ENCODE measurements around the gene WDR3.

Gene WDR3

DNA sequence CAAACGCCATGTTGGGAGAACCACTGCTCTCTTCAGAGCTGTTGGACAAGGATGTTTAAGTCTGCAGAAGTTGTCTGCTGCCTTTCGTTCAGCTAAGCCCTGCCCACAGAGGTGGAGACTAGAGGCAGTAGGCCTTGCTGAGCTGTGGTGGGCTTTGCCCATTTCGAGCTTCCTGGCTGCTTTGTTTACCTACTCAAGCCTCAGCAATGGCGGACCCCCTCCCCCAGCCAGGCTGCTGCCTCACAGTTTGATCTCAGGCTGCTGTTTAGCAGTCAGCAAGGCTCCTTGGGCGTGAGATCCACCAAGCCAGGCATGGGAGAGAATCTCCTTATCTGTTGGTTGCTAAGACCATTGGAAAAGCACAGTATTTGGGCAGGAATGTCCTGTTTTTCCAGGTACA lies 74.8 kb downstream of the WDR3 start:
- H3K4me2 ChIP-seq (ENCODE audit: low read depth, low read length, poor library complexity, severe bottlenecking), result no peak overlapping the region
- no peaks in the 10 kb centered on the region for H3K27me3 ChIP-seq (ENCODE audit: low read length)
- no peaks in the 10 kb centered on the region for H3K9me3 ChIP-seq (ENCODE audit: insufficient read depth, low read length)
- H4K20me1 ChIP-seq (ENCODE audit: low read depth, low read length), result no peaks in the 10 kb centered on the region
- H3K9ac ChIP-seq (ENCODE audit: low read length), result no peak overlapping the region
- H2AFZ ChIP-seq (ENCODE audit: low read depth, low read length, severe bottlenecking), result no peak overlapping the region
- H3K36me3 ChIP-seq (ENCODE audit: low read length), result no peaks in the 10 kb centered on the region
- no peaks in the 10 kb centered on the region for H3K79me2 ChIP-seq (ENCODE audit: insufficient read depth, low read length)
- no peak overlapping the region for H3K27ac ChIP-seq (ENCODE audit: low read depth, low read length)
- H3F3A ChIP-seq (ENCODE audit: insufficient read depth), result no peaks in the 10 kb centered on the region
- no peak overlapping the region for H3K4me3 ChIP-seq (ENCODE audit: insufficient read depth, low read length, poor library complexity, severe bottlenecking)
- TF ChIP-seq CTCF (IDR thresholded peaks at IDR 0.05; ENCODE audit: insufficient read depth, low read length, poor library complexity, severe bottlenecking) (no peak), EZH2phosphoT487 (conservative IDR thresholded peaks at IDR 0.05; ENCODE audit: low read length) (no peak)
- no peaks in the 10 kb centered on the region for H3K9me2 ChIP-seq (replicated peaks; ENCODE audit: insufficient read depth, low read length)

- Histone ChIP-seq H2AFZ (ENCODE audit: low read depth, low read length, severe bottlenecking) (no peak overlapping the region), H3K9me3 (ENCODE audit: insufficient read depth, low read length) (no peaks in the 10 kb centered on the region), H3K4me2 (ENCODE audit: low read depth, low read length, poor library complexity, severe bottlenecking) (no peak overlapping the region), H3K36me3 (ENCODE audit: low read length) (no peaks in the 10 kb centered on the region), H3K79me2 (ENCODE audit: insufficient read depth, low read length) (no peaks in the 10 kb centered on the region), H3F3A (ENCODE audit: insufficient read depth) (no peaks in the 10 kb centered on the region), H3K9ac (ENCODE audit: low read length) (no peak overlapping the region), H3K27ac (ENCODE audit: low read depth, low read length) (no peak overlapping the region), H3K4me3 (ENCODE audit: insufficient read depth, low read length, poor library complexity, severe bottlenecking) (no peak overlapping the region), H3K27me3 (ENCODE audit: low read length) (no peaks in the 10 kb centered on the region), H3K9me2 (replicated peaks; ENCODE audit: insufficient read depth, low read length) (no peaks in the 10 kb centered on the region), H4K20me1 (ENCODE audit: low read depth, low read length) (no peaks in the 10 kb centered on the region)
- no peak for TF ChIP-seq CTCF (IDR thresholded peaks at IDR 0.05; ENCODE audit: insufficient read depth, low read length, poor library complexity, severe bottlenecking)
- no peak for TF ChIP-seq EZH2phosphoT487 (conservative IDR thresholded peaks at IDR 0.05; ENCODE audit: low read length)
These were observed 77.9 kb downstream of the WDR3 start for GRCh38 chr1:118007391-118007790.

- Histone ChIP-seq H3K4me3 (ENCODE audit: insufficient read depth, low read length, poor library complexity, severe bottlenecking) (no peak overlapping the region), H3K9me3 (ENCODE audit: insufficient read depth, low read length) (no peaks in the 10 kb centered on the region), H3F3A (ENCODE audit: insufficient read depth) (no peaks in the 10 kb centered on the region), H3K9me2 (replicated peaks; ENCODE audit: insufficient read depth, low read length) (no peaks in the 10 kb centered on the region), H3K36me3 (ENCODE audit: low read length) (no peaks in the 10 kb centered on the region), H3K27me3 (ENCODE audit: low read length) (no peaks in the 10 kb centered on the region), H3K4me2 (ENCODE audit: low read depth, low read length, poor library complexity, severe bottlenecking) (no peak overlapping the region), H3K79me2 (ENCODE audit: insufficient read depth, low read length) (no peaks in the 10 kb centered on the region), H3K9ac (ENCODE audit: low read length) (no peak overlapping the region), H3K27ac (ENCODE audit: low read depth, low read length) (no peak overlapping the region), H2AFZ (ENCODE audit: low read depth, low read length, severe bottlenecking) (no peak overlapping the region), H4K20me1 (ENCODE audit: low read depth, low read length) (no peaks in the 10 kb centered on the region)
- TF ChIP-seq CTCF (IDR thresholded peaks at IDR 0.05; ENCODE audit: insufficient read depth, low read length, poor library complexity, severe bottlenecking), result no peak
- no peak for TF ChIP-seq EZH2phosphoT487 (conservative IDR thresholded peaks at IDR 0.05; ENCODE audit: low read length)
These were observed 78.5 kb downstream of the WDR3 start for GRCh38 chr1:118008011-118008410.
